OCI-LY3 (cell line): Measurements from ENCODE around the gene MPHOSPH10.
"Not testable (repeated sequence)": the region's sequence is repeated elsewhere in the genome, so short reads cannot be mapped to it uniquely, and the experiment has no call there.

Experiments used
- H2AFZ ChIP-seq: fragments of 200-600, 300-600 bp; shearing (Covaris generic); 2 replicates; pipeline ENCODE4 v1.6.0; 2014; ENCODE audit warnings: antibody characterized with exemption, low read depth, low read length
- H3K27ac ChIP-seq: fragments of 200-600, 300-600 bp; sonication (generic); 2 replicates; pipeline ENCODE4 v1.5.1; 2014; ENCODE audit warnings: mild to moderate bottlenecking, low read length, moderate library complexity, mixed read lengths
- H3K27me3 ChIP-seq: fragments of 200-600, 300-600 bp; sonication (generic); 2 replicates; pipeline ENCODE4 v1.6.1; 2014; ENCODE audit warnings: low read depth, low read length, mixed read lengths
- H3K36me3 ChIP-seq: fragments of 200-600, 300-600 bp; sonication (generic); replicated peaks from 2 replicates; pipeline ENCODE3; 2014; ENCODE audit warnings: low read depth, low read length, mixed read lengths
- H3K4me1 ChIP-seq: fragments of 300-600, 200-600 bp; sonication (generic); 2 replicates; pipeline ENCODE4 v1.6.1; 2014; ENCODE audit warnings: low read length, mixed read lengths
- H3K4me2 ChIP-seq: fragments of 200-600, 300-600 bp; sonication (generic); 2 replicates; pipeline ENCODE4 v1.6.1; 2014; ENCODE audit warnings: low read length, mixed read lengths
- H3K4me3 ChIP-seq: fragments of 300-600, 200-600 bp; sonication (generic); 2 replicates; pipeline ENCODE4 v1.5.1; 2014; ENCODE audit warnings: antibody characterized with exemption, mild to moderate bottlenecking, low read length, moderate library complexity
- H3K79me2 ChIP-seq: fragments of 300-600, 200-600 bp; shearing (Covaris generic); 2 replicates; pipeline ENCODE4 v1.6.1; 2014; ENCODE audit warnings: mild to moderate bottlenecking, low read length, mixed read lengths
- H3K9ac ChIP-seq: fragments of 300-600, 200-600 bp; shearing (Covaris generic); 2 replicates; pipeline ENCODE4 v1.6.0; 2014; ENCODE audit warnings: mild to moderate bottlenecking, low read length, moderate library complexity
- H3K9me3 ChIP-seq: fragments of 200-600, 300-600 bp; shearing (Covaris generic); 2 replicates; pipeline ENCODE4 v1.6.1; 2014; ENCODE audit warnings: low read length, mixed read lengths; ENCODE audit not compliant: insufficient read depth
- H4K20me1 ChIP-seq: fragments of 200-600, 300-600 bp; sonication (generic); 2 replicates; pipeline ENCODE4 v1.6.1; 2016; ENCODE audit warnings: low read length, mixed read lengths; ENCODE audit not compliant: insufficient read depth
- CTCF ChIP-seq: fragments of 200-600, 300-600 bp; sonication (generic); IDR thresholded peaks from 2 replicates; pipeline ENCODE4 v1.5.1; 2014; ENCODE audit warnings: antibody characterized with exemption, low read length, low read depth
- EZH2phosphoT487 ChIP-seq: fragments of 200-600 bp; shearing (Covaris generic); IDR thresholded peaks from 2 replicates; pipeline ENCODE4 v1.6.1; 2018; ENCODE audit warnings: antibody characterized with exemption, mixed run types, low read depth

Gene MPHOSPH10

GRCh38 chr2:71102981-71103681 is 27.3 kb upstream of the MPHOSPH10 start:
- Histone ChIP-seq H3K36me3 (peaks cover 2% of the 10 kb centered on the region), H3K4me1 (no peaks in the 10 kb centered on the region), H3K9ac (no peak overlapping the region), H3K79me2 (no peaks in the 10 kb centered on the region), H4K20me1 (no peaks in the 10 kb centered on the region), H2AFZ (no peak overlapping the region), H3K4me2 (no peak overlapping the region), H3K9me3 (no peaks in the 10 kb centered on the region), H3K4me3 (no peak overlapping the region), H3K27me3 (no peaks in the 10 kb centered on the region), H3K27ac (no peak overlapping the region)
- no peak for TF ChIP-seq CTCF
- no peak for TF ChIP-seq EZH2phosphoT487

- H3K36me3 ChIP-seq = peaks cover 6% of the 10 kb centered on the region
- H3K4me2 ChIP-seq = no peak overlapping the region
- no peaks in the 10 kb centered on the region for H3K27me3 ChIP-seq
- no peaks in the 10 kb centered on the region for H3K79me2 ChIP-seq
- TF ChIP-seq EZH2phosphoT487 = no peak
- H4K20me1 ChIP-seq = no peaks in the 10 kb centered on the region
- no peaks in the 10 kb centered on the region for H3K4me1 ChIP-seq
- no peaks in the 10 kb centered on the region for H3K9me3 ChIP-seq
- H3K9ac ChIP-seq = no peak overlapping the region
- H3K27ac ChIP-seq = no peak overlapping the region
- no peak overlapping the region for H3K4me3 ChIP-seq
- H2AFZ ChIP-seq = no peak overlapping the region
These were observed 26.6 kb upstream of the MPHOSPH10 start for GRCh38 chr2:71103809-71104208.

GRCh38 chr2:71106463-71106862 is 24.0 kb upstream of the MPHOSPH10 start:
- H3K4me1 ChIP-seq, H3K27ac ChIP-seq, H3K4me3 ChIP-seq, H3K4me2 ChIP-seq, H3K79me2 ChIP-seq, H4K20me1 ChIP-seq, H3K9ac ChIP-seq, H3K9me3 ChIP-seq, H2AFZ ChIP-seq, H3K27me3 ChIP-seq: not testable (repeated sequence)
- peaks cover 13% of the 10 kb centered on the region for H3K36me3 ChIP-seq

- no peak overlapping the region for H3K9ac ChIP-seq
- no peaks in the 10 kb centered on the region for H4K20me1 ChIP-seq
- no peak for TF ChIP-seq EZH2phosphoT487
- TF ChIP-seq CTCF = no peak
- H2AFZ ChIP-seq = no peak overlapping the region
- H3K9me3 ChIP-seq = no peaks in the 10 kb centered on the region
- peaks cover 16% of the 10 kb centered on the region for H3K36me3 ChIP-seq
- no peak overlapping the region for H3K27ac ChIP-seq
- no peak overlapping the region for H3K4me3 ChIP-seq
- H3K4me2 ChIP-seq = no peak overlapping the region
- no peaks in the 10 kb centered on the region for H3K4me1 ChIP-seq
- no peaks in the 10 kb centered on the region for H3K27me3 ChIP-seq
- H3K79me2 ChIP-seq = no peaks in the 10 kb centered on the region
These were observed 22.3 kb upstream of the MPHOSPH10 start for GRCh38 chr2:71108091-71108490.

- H3K79me2 ChIP-seq = no peaks in the 10 kb centered on the region
- H3K27me3 ChIP-seq = no peaks in the 10 kb centered on the region
- H3K36me3 ChIP-seq = peaks cover 37% of the 10 kb centered on the region
- H3K9me3 ChIP-seq = no peaks in the 10 kb centered on the region
- H2AFZ ChIP-seq = no peak overlapping the region
- H3K4me1 ChIP-seq = no peaks in the 10 kb centered on the region
- H3K9ac ChIP-seq = no peak overlapping the region
- H3K4me2 ChIP-seq = no peak overlapping the region
- no peaks in the 10 kb centered on the region for H4K20me1 ChIP-seq
- H3K27ac ChIP-seq = no peak overlapping the region
- no peak overlapping the region for H3K4me3 ChIP-seq
- TF ChIP-seq EZH2phosphoT487 = no peak
- no peak for TF ChIP-seq CTCF
These were observed 16.6 kb upstream of the MPHOSPH10 start for GRCh38 chr2:71113843-71114242.
